GM19239 (cell line): ENCODE measurements around the gene PRR30.
"Not testable (repeated sequence)": the region's sequence is repeated elsewhere in the genome, so short reads cannot be mapped to it uniquely, and the experiment has no call there.

ENCODE experiments used
- DNase-seq: peaks from one replicate; pipeline ENCODE4 v3.0.0; 2011; ENCODE audit warnings: low spot score; ENCODE audit not compliant: insufficient read length
- FAIRE-seq: peaks from 2 replicates; lab custom pipeline; 2011; peaks lifted over from hg19 to GRCh38; lab: Jason Lieb, UNC

Gene PRR30

DNA sequence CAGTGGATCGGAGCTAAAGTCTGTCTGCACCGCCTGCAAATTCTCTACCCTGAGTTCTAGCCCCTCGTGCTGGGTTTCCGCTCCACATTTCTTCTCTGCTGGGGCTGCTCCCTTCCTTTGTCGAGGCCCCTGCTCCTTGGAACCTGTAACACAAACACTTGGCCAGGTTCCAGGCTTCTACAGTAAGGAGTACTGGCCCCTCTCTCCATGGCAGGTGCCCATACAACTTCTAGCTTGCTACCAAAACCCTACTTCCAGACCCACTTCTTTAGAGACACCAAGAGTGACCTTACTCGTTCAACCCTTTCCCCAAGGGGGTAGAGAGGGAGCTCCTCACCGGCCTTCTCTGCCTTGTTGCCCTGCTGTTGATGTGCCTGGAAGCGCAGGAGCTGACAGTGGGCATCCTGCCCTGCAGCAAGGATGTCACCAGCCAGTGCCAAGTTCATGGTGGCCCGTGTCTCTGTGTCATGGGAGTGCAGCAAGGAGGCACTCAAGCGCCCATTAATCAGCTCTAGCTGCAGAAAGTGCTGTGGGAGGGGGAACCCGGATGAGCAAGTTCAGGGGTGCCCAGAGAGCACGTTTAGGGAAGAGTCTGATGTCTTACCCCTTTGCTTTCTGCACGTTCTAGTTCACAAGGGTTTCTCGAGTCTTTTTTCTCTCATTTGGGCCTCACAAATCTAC, 5.9 kb downstream of the PRR30 start:
- no peak for DNase-seq
- no peak for FAIRE-seq

DNA sequence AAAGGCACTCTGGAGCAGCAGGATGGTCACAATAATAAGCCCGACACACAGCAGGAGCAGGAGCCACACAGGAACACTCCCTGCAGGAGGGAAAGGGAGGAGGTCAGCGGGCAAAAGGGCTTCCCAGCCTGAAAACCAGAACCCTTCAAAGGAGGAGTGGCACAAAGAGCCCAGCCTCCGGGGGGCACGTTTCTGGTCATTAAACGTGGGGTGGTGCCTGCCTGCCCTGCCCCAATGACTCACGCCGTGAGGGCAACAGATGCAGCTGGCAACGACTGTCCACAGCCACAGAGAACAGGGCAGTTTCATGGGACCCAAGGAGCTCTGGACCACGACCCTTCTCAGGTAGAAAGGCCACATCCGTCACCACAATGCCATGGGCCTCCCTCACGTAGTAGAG, 7.8 kb downstream of the PRR30 start:
- FAIRE-seq: no peak
- no peak for DNase-seq

DNA sequence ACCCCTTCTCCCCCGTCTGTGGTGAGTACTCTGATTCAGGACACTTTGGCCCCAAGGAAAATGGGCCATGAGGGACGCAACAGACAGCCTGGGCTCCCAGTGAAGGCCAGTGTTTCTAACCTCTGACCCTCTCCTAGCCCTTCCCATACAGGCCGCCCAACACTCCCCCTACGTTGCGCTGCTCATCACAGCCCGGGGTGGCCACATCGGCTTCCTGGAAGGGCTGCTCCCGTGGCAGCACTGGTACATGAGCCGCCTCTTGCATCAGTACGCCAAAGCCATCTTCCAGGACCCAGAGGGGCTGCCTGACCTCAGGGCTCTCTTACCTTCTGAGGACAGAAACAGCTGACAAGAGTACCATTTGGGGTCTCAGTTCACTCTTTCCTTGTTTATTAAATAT, 8.8 kb downstream of the PRR30 start:
- FAIRE-seq (no peak), DNase-seq (no peak)

DNA sequence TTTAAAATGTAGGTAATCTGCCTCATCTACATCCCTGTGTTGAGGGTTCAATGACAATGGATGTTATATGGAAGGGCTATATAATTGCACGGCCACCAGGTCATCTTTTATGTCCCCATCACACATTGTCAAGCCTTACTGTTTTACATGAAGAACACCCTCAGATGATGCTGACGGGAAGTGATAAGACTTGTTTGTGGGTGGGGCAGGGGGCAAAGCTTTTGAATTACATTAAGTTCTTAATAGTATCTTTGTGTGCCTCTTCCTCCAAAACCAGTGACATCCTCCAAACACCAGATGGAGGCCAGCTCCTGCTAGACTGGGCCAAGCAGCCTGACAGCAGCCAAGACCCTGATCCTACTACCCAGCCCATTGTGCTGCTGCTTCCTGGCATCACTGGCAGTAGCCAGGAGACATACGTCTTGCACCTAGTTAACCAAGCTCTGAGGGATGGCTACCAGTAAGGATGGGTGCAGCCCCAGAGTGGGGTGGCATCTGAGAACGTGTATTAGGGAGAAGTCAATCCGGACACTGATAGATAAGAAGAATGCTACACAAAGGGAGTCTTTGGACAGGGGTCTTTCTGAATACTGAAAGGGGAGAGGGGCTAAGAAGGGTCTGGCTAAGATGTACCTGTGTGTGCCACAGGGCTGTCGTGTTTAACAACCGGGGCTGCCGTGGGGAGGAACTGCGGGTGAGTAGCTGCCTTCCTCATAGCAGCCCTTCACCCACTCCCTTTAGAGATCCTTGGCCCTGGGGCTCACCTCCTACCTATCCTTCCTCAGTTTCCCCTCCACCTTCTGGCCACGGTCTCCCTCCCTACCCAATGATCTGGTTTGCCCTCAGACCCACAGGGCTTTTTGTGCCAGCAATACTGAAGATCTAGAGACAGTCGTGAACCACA, 10.3 kb downstream of the PRR30 start:
- DNase-seq: no peak
- FAIRE-seq: no peak

DNA sequence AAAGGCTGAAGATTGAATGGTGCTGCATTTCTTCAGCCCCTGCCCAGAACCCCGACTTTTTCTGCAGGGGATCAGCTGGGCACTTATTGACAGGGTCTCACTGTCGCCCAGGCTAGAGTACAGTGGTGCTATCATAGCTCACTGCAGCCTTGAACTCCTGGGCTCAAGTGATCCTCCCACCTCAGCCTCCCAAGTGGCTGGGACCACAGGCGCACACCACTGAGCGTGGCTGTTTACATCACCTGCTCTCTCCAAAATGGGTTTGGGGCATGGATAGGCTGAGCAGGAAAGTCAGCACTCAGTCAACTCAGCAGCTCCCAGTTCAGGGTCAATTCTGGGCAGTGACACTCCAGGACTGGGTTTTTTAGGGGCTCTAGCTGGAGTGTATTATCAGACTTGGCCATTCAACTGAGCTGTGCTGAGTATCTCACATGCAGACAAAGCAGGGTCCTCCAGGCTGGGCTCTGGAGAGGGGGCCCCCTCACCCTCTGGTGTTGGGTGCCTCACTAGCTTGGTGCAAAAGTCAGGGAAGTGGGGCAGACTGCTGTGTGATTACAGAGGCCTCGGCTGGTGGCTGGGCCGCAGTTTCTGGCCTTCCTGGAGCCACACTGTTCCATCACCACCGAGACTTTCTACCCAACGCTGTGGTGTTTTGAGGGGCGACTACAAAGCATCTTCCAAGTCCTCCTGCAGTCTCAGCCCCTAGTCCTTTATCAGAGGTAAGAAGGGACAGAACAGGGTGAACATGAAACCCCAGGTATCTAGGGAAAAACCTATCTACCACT, 11.1 kb downstream of the PRR30 start:
- FAIRE-seq (no peak), DNase-seq (no peak)

DNA sequence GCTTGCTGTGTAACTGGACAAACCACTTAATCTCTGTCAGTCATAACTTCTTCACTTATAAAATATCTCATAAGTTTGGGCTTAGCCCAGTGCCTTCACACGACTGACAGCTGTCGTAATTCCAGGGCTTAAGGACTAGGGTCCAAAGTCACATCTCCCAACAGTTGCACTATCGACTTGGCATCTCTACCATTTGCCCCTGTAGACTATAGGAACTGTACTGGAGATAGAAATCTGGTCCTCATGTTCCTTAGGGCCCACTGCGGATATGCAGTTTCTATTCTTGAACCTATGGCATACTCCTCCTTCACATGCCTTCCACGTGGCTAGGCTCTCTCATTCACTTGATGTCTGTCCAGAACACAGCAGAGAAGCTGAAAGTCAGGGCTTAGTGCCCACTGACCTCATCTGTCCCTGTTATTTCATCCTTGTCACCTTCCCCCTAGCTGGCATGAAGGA, 12.9 kb downstream of the PRR30 start:
- no peak for DNase-seq

DNA sequence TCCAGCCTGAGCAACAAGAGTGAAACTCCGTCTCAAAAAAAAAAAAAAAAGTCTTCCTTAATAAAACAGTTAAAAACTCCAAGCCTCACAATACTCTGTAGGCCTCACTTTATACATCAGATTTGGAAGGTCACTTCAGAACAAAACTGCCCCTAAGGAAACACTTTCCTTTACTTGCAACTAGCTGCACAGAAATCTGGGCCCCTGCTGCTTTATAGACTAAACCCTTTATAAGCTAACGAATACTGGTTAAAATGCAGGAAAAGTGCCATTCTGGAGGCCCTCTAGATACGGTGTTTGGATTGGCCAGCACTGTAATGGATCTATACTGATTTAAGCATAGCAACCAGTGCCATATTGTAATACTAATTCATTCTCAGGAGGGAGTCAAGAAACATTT, 14.1 kb downstream of the PRR30 start:
- FAIRE-seq (no peak), DNase-seq (no peak)

More for the DNA sequence above, 12.9 kb downstream of the PRR30 start:
- no peak for FAIRE-seq

DNA sequence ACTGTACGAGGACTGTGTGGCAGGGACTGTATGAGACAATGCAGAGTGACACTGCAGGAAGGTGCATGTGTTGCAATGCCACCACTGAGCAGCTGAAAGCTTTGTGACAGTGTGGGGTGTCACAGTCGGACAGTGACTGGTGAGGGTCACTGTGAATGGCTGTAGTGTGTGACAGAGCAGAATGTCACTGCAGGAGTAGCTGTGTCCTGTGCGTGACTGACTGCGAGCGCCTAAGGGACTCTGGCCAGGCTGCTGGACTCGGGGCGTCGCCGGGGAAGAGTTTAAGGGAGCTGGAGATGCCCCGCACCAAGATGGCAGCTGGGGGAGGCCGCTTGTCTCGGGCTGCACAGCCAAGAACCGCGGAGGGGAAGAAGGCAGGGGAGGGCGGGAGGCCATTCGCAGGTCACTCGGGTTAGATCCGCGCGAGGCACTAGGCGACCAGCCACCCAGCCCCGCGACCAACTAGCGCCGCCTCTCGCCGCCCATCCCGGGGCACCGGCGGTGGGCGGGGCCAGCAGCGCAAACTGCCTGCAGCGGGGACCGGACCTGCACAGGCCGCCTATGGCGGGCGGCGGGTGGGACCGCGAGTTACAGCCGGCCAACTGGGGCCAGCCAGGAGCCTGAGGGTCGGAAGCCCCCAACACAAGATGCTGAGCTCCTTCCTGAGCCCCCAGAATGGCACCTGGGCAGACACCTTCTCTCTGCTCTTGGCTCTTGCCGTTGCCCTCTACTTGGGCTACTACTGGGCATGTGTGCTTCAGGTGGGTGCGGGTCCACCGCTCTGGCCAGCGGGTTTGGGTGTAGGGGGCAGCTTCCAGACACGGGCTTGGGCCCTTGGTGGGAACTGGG, 15.7 kb downstream of the PRR30 start, which contains the start of gene ABHD1:
TSS of gene ABHD1 (plus strand) at position 514 of the 849 bp plus-strand sequence. CDS start at position 648, 134 bp downstream.
- DNase-seq (no peak), FAIRE-seq (no peak)

DNA sequence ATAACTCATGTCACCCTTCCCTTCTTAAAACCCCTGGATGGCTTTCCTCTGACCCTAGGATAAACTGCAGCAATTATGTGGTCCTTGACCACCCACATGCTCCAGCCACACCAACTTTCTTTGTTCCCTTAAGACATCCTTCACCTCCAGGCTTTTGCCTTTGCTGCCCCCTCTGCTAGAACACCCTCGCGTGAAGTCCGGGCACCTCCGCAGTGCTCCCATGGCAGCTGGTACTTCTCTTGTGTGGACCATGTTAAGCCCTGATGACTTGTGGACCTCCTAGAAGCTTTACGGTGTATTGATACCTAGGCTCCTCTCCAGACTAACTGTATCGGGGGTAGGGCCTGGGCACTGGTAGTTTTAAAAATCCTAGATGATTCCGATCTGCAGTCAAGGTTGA, 16.4 kb downstream of the PRR30 start:
- FAIRE-seq: no peak
- no peak for DNase-seq

DNA sequence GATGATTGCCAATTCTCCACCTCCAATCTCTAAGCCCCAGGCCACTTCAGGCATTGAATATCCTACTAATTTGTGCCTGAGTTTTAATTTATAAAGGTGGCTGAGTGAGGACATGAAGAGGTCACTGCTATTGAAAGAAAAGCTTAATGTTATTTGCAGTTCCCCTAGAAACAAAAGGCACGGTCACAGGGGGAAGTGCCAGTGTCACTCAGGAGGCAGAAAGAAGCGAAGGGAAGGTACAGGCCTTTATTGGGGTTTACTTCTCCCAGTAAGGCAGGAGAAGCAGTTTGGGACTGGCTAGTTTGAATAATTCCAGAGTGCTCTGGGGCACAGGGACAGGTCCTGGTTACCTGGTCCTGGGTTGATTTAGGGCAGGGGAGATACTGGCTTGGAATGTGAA, 17.3 kb downstream of the PRR30 start:
- no peak for FAIRE-seq

DNA sequence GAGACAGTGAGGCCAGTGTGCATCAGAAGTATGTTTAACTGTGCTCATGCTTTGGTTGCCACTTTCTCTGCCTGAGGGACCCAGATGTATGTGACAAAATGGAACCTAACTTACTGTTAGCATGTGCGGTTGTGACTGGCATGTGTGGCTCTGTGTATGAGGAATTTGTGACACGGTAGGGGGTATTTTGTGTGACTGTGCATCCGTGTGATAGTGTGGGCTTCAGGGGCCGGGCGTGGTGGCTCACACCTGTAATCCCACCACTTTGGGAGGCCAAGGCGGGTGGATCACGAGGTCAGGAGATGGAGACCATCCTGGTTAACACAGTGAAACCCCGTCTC, 19.9 kb downstream of the PRR30 start:
- not testable (repeated sequence) for FAIRE-seq, DNase-seq

More for the DNA sequence above, 17.3 kb downstream of the PRR30 start:
- DNase-seq: no peak

DNA sequence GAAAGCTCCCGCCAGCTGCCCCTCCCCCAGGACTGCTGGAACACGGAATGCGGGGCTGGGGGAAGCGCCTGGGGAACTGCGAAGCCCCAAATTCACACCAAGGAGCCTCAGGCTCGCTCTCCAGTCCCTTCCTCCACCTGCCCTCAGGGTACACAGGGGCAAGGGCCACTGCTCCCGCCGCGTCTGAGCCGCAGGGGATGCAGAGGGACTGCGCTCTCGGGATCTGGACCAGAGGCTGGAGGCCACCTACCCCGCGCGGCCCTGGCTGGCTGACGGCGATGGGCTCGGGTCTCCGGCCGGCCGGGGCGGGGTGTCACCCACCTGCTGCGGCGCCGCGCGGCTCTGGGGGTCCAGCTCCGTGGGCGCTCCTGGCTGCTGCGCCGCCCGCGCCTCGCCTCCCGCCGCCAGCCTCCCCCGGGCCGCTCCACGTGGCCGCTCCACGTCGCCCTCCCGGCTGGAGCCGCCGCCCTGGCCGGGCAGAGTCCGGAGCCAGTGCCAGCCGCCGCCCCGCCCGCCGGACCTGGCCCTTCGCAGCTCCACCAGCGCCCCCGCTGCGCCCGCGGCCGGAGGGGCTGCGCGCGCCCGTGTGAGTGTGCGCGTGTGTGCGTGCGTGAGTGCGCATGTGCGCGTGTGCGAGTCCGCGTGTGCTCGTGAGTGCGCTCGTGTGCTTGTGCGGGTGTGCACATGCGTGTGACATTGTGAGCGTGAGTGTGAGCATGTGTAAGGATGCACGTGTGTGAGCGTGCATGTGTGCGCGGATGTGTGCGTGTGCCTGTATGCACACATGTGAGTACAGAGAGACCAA, 20.5 kb downstream of the PRR30 start, which contains the start of gene CGREF1:
TSS of gene CGREF1 (minus strand) at position 604 of the 805 bp plus-strand sequence. CDS start 14,762 bp downstream, outside the sequence.
- no peak for FAIRE-seq
- DNase-seq: no peak

DNA sequence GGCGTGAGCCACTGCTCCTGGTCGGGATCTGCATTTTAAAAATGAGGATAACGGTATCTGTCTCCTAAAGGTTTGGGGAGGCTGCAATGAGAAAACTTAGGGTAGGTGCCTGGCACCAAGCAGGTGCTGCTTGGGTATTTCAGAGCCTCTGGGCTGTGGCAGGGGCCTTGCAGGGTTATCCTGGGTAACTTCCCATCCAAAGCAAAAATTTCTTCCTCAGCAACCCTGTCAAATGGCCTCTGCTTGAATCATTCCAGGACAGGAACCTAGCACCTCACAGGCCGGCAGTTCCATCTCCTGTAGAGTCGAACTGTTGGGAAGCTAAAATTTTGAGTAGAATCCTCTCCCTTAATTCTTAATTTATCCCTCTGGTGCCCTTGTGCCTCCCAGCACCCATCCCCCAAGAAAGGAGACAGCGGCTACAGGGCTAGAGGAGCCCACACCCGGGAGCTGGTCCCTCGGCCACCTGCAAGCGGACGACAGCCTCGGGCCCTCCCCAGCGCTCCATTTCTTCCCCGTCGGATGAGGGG, 21.1 kb downstream of the PRR30 start:
- DNase-seq (no peak), FAIRE-seq (no peak)

DNA sequence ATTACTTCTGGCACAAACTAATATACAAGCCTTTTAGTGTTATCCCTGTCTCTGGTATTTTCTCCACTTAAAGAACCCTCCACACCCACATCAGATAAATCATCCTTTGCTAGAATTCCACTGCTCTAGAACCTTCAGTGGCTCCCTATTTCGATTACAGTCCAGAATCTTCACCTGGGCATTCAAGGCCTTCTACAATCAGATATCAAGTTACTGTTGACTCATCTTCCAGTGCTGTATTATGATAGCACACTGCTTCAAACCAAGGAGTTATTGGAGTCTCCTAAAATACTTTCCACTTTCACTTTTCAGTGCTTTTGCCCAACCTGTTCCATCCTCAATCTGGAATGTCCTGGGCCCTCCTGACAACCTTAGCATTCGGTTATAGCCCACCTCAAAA, 23.7 kb downstream of the PRR30 start:
- FAIRE-seq: no peak
- no peak for DNase-seq

DNA sequence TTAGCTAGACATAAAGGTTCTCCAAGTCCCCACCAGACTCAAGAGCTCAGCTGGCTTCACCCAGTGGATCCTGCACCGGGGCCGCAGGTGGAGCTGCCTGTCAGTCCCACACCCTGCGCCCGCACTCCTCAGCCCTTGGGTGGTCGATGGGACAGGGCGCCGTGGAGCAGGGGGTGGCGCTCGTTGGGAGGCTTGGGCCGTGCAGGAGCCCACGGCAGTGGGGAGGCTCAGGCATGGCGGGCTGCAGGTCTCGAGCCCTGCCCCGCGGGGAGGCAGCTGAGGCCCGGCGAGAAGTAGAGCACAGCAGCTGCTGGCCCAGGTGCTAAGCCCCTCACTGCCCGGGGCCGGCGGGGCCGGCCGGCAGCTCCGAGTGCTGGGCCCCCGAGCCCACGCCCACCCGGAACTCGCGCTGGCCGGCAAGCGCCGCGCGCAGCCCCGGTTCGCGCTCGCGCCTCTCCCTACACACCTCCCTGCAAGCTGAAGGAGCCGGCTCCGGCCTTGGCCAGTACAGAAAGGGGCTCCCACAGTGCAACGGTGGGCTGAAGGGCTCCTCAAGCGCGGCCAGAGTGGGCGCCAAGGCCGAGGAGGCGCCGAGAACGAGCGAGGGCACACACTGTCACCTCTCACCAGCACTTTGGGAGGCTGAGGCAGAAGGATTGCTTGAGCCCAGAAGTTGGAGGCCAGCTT, 27.7 kb downstream of the PRR30 start:
- not testable (repeated sequence) for DNase-seq

DNA sequence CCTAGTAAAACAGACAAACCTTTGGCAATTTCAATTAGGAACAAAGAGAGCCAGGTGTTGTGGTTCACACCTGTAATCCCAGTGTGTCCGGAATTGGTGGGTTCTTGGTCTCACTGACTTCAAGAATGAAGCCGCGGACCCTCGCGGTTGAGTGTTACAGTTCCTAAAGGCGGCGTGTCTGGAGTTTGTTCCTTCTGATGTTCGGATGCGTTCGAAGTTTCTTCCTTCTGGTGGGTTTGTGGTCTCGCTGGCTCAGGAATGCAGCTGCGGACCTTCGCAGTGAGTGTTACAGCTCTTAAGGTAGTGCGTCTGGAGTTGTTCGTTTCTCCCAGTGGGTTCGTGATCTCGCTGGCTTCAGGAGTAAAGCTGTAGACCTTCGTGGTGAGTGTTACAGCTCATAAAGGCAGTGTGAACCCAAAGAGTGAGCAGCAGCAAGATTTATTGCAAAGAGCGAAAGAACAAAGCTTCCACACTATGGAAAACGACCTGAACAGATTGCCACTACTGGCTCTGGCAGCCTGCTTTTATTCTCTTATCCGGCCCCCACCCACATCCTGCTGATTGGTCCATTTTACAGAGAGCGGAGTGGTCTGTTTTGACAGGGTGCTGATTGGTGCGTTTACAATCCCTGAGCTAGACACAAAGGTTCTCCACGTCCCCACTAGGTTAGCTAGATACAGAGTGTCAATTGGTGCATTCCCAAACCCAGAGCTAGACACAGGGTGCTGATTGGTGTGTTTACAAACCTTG, 28.4 kb downstream of the PRR30 start:
- not testable (repeated sequence) for DNase-seq, FAIRE-seq

More for the DNA sequence above, 27.7 kb downstream of the PRR30 start:
- not testable (repeated sequence) for FAIRE-seq

DNA sequence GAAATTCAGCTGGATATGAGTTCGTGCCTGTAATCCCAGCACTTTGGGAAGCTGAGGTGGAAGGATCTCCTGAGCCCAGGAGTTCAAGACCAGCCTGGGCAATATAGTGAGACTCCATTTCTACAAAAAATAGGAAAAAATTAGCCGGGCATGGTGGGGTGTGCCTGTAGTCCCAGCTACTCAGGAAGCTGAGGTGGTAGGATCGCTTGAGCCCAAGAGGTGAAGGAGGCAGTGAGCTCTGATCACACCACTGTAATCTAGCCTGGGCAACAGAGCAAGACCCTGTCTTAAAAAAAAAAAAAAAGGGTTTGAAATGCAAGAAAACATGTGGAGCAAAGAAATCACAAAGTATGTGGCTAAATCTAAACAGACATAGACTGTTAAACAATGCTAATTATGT, 30.1 kb downstream of the PRR30 start:
- FAIRE-seq (no peak), DNase-seq (no peak)
